ENCODE data around the gene UBLCP1.

UBLCP1 gene

GRCh38 chr5:159316519-159317383, 53.7 kb downstream of the UBLCP1 start:
- DNase-seq: no peak

GRCh38 chr5:159317849-159318248, 54.8 kb downstream of the UBLCP1 start:
- DNase-seq: no peak

GRCh38 chr5:159318448-159318847, 55.4 kb downstream of the UBLCP1 start:
- no peak for DNase-seq

- DNase-seq: no peak
Measured at GRCh38 chr5:159319363-159319762, 56.3 kb downstream of the UBLCP1 start.

- no peak for DNase-seq
Measured at GRCh38 chr5:159319832-159320231, 56.7 kb downstream of the UBLCP1 start.

- DNase-seq: no peak
Measured at GRCh38 chr5:159322180-159322579, 59.1 kb downstream of the UBLCP1 start.

- DNase-seq: peak; percentile 26
Measured at GRCh38 chr5:159324102-159324755, 61.1 kb downstream of the UBLCP1 start.

GRCh38 chr5:159324986-159325385, 61.9 kb downstream of the UBLCP1 start:
- DNase-seq: no peak

GRCh38 chr5:159330131-159330800, 67.2 kb downstream of the UBLCP1 start, which contains the start of gene IL12B:
IL12B (minus strand) TSS chr5:159330487; CDS start chr5:159326782, 3,705 bp downstream.
- DNase-seq: no peak

GRCh38 chr5:159331093-159331973, 68.2 kb downstream of the UBLCP1 start:
- DNase-seq: no peak

- no peak for DNase-seq
Measured at GRCh38 chr5:159332800-159333544, 69.9 kb downstream of the UBLCP1 start.

- no peak for DNase-seq
Measured at GRCh38 chr5:159333545-159333925, 70.4 kb downstream of the UBLCP1 start.

Measured in DMS 273 treated with DMSO at 0.1 percent for 48 hours (cell line).